ENCODE data around the gene PRKD1.
"Not testable (repeated sequence)": the region's sequence is repeated elsewhere in the genome, so short reads cannot be mapped to it uniquely, and the experiment has no call there.

The PRKD1 gene

GRCh38 chr14:29734732-29735131 lies 192.9 kb downstream of the PRKD1 start:
- no peak for DNase-seq

GRCh38 chr14:29726560-29727331 lies 200.9 kb downstream of the PRKD1 start:
- DNase-seq, result not testable (repeated sequence)

GRCh38 chr14:29724991-29725390 lies 202.7 kb downstream of the PRKD1 start:
- no peak for DNase-seq

GRCh38 chr14:29722831-29723230 lies 204.8 kb downstream of the PRKD1 start:
- DNase-seq, result no peak

GRCh38 chr14:29721586-29721985 lies 206.1 kb downstream of the PRKD1 start:
- DNase-seq, result no peak

GRCh38 chr14:29717901-29718300 lies 209.7 kb downstream of the PRKD1 start:
- no peak for DNase-seq

- no peak for DNase-seq
These were observed 211.5 kb downstream of the PRKD1 start for GRCh38 chr14:29716150-29716549.

GRCh38 chr14:29712601-29713000 lies 215.0 kb downstream of the PRKD1 start:
- DNase-seq, result no peak

- DNase-seq, result no peak
These were observed 217.6 kb downstream of the PRKD1 start for GRCh38 chr14:29710015-29710414.

- no peak for DNase-seq
These were observed 218.2 kb downstream of the PRKD1 start for GRCh38 chr14:29709490-29709889.

- DNase-seq, result no peak
These were observed 220.9 kb downstream of the PRKD1 start for GRCh38 chr14:29706700-29707099.

GRCh38 chr14:29705801-29706200 lies 221.8 kb downstream of the PRKD1 start:
- no peak for DNase-seq

GRCh38 chr14:29689597-29689996 lies 238.1 kb downstream of the PRKD1 start:
- not testable (repeated sequence) for DNase-seq

GRCh38 chr14:29687866-29688265 lies 239.8 kb downstream of the PRKD1 start:
- no peak for DNase-seq

GRCh38 chr14:29687071-29687765 lies 240.4 kb downstream of the PRKD1 start:
- DNase-seq, result no peak

- no peak for DNase-seq
These were observed 242.7 kb downstream of the PRKD1 start for GRCh38 chr14:29684926-29685325.

- no peak for DNase-seq
These were observed 244.9 kb downstream of the PRKD1 start for GRCh38 chr14:29682789-29683188.

- DNase-seq, result no peak
These were observed 246.3 kb downstream of the PRKD1 start for GRCh38 chr14:29681316-29681715.

- DNase-seq, result no peak
These were observed 252.9 kb downstream of the PRKD1 start for GRCh38 chr14:29674566-29675285.

GRCh38 chr14:29672831-29673230 lies 254.8 kb downstream of the PRKD1 start:
- DNase-seq, result no peak

- no peak for DNase-seq
These were observed 256.6 kb downstream of the PRKD1 start for GRCh38 chr14:29671034-29671433.

GRCh38 chr14:29668201-29668600 lies 259.4 kb downstream of the PRKD1 start:
- DNase-seq, result no peak

GRCh38 chr14:29664515-29664914 lies 263.1 kb downstream of the PRKD1 start:
- no peak for DNase-seq

GRCh38 chr14:29663281-29663801 lies 264.3 kb downstream of the PRKD1 start:
- DNase-seq, result no peak

All from CD4-positive, alpha-beta T cell treated with Interleukin-10 for 1 hour (primary cell).